LHCN-M2 (cell line): ENCODE results near the gene SSBP3. TPM values are rescaled to one million over a fixed set of nuclear protein-coding genes. Genes with fewer than 3 reads are reported as not detected.
A peak's percentile ranks its signal among the peaks of the same experiment; 100 is the strongest.
"Not testable (repeated sequence)": the region's sequence is repeated elsewhere in the genome, so short reads cannot be mapped to it uniquely, and the experiment has no call there.

Experiments
- DNase-seq: peaks from one replicate; pipeline ENCODE4 v3.0.0-alpha.2; 2012; ENCODE audit warnings: low read depth
- polyA plus RNA-seq: library from polyadenylated mRNA; unstranded; fragments of >200 nt; gene quantifications from one replicate; pipeline ENCODE4 v1.2.1, GENCODE V29; 2012; ENCODE audit warnings: missing spikeins
- total RNA-seq: library from RNA; depleted of rRNA; stranded (reverse); fragments of >200 nt; gene quantifications from 2 replicates; pipeline ENCODE4 v1.2.3, GENCODE V29; 2014; rRNA removed

The SSBP3 gene
- total RNA-seq = 19.2 and 20.8 TPM in 2 replicates
- polyA plus RNA-seq = 20.1 TPM

- peak; percentile 89 for DNase-seq
Measured at GRCh38 chr1:54406339-54407153, at the start of gene SSBP3. Gene SSBP3 (minus strand): TSS chr1:54406394.

DNA sequence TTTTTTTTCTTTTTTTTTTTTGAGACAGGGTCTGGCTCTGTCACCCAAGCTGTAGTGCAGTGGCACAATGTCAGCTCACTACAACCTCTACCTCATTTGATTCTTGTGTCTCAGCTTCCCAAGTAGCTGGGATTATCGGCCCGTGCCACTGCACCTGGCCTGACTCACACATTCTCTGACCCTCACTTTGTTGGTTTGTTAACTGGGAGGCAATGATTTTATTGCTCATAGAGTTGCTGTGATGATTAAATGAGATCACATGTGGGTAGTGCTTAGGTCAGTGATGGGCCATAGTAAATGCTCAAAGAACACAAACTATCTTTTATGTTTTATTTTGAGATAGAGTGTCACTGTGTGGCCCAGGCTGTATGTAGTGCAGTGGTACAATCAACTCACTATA, 47.3 kb upstream of the SSBP3 start:
- no peak for DNase-seq

DNA sequence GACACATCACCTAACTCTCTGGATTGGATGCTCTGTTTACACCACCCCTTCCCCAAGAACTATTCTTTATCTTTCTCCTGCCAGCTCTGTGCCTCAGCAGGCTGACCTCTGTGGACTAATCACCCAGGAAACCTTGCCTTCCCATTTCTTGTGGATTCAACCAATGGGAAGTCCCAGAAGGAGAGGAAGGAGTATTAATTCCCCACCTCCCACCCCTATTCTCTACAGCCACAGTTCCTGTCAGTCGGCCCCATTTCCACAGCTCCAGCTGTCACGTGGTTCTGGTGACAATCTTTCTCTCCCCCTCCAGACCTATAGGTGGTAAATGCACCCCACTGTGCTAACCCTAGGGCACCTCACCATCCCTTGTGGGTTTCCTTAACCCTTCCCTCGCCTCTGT, 46.8 kb upstream of the SSBP3 start:
- no peak for DNase-seq

DNA sequence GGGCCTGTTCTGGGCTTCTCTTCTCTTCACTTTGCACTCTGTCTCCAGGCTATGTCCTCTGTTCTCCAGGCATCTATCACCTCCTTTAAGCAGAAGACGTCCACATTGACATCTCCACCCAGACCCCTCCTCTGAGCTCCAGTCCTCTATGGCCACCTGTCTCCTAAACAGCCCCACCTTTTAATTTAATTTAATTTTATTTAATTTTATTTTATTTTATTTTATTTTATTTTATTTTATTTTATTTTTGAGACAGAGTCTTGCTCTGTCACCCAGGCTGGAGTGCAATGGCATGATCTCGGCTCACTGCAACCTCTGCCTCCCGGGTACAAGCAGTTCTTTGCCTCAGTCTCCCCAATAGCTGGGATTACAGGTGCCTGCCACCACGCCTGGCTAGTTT, 43.2 kb upstream of the SSBP3 start:
- DNase-seq = not testable (repeated sequence)

- not testable (repeated sequence) for DNase-seq
Measured at GRCh38 chr1:54448801-54449200, 42.6 kb upstream of the SSBP3 start.

DNA sequence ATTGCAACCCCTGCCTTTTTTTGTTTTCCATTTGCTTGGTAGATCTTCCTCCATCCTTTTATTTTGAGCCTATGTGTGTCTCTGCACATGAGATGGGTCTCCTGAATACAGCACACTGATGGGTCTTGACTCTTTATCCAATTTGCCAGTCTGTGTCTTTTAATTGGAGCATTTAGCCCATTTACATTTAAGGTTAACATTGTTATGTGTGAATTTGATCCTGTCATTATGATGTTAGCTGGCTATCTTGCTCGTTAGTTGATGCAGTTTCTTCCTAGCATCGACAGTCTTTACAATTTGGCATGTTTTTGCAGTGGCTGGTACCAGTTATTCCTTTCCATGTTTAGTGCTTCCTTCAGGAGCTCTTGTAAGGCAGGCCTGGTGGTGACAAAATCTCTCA, 40.9 kb upstream of the SSBP3 start:
- DNase-seq = not testable (repeated sequence)

- DNase-seq = no peak
Measured at GRCh38 chr1:54442185-54442584, 36.0 kb upstream of the SSBP3 start.

- peak; percentile 17 for DNase-seq
Measured at GRCh38 chr1:54439550-54440223, 33.5 kb upstream of the SSBP3 start.

DNA sequence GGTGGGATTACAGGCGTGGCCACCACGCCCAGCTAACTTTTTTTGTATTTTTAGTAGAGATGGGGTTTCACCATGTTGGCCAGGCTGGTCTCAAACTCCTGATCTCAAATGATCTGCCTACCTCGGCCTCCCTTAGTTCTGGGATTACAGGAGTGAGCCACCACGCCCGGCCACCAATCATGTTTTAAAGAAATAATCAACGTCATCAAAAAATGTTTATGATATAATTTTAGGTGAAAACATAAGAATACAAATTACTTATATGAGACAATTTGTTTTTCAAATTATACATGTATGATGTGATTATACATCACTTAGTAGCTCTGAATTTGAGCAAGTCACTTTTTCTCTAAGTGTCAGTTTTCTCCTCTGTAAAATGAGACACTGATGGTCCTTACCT, 31.6 kb upstream of the SSBP3 start:
- DNase-seq = no peak

DNA sequence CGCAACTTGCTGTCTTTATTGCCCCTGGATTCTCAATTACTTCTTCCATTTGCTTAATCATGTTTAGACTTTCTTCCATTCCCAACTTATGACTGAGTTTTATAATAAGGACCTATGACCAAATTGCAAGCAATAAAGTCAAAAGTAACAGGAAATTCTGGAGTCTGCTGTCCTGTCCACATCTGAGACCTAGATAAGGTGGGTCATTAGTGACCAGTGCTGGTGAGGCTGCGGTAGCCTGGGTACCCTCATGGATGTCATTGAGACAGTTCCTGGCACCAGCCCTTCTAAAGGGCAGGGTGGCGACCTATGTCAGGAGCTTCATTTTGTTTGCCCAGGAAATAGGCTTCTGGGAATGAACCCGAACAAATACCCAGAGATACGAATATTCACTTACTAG, 30.6 kb upstream of the SSBP3 start:
- DNase-seq = no peak

DNA sequence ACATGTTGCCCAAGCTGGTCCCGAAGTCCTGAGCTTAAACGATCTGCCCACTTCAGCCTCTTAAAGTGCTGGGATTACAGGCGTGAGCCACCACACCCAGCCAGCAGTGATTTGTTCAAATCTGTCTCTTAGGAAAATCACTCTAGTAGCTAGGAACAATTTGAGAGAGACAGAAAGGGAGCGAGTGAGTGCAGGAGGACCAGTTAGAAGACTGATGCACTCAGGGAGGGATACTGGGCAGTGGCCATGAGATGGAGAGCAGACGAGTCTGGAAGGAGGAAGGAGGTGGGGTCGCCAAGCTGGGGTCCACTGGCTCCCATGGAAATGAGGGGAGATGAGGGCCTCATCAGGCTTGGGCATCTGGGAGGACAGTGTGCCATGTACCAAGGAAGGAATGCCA, 23.6 kb upstream of the SSBP3 start:
- no peak for DNase-seq

- no peak for DNase-seq
Measured at GRCh38 chr1:54428837-54429518, 22.8 kb upstream of the SSBP3 start.

DNA sequence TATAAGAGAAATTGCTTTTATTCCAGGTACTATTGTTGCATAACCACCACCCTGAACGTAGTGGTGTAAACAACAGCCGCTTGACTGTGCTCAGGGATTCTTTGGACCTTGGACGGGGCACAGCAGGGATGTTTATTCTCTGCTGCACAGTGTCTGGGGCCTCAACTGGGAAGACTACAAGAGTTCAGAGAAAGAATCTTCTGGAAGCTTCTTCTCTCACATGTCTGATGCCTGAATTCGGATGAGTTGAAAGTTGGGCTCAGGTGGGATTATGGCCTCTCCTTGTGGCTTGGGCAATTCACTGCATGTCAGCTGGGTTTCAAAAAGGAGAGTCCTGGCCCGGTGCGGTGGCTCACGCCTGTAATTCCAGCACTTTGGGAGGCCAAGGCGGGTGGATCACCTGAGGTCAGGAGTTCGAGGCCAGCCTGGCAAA, 19.0 kb upstream of the SSBP3 start:
- no peak for DNase-seq

- no peak for DNase-seq
Measured at GRCh38 chr1:54424398-54424797, 18.2 kb upstream of the SSBP3 start.

DNA sequence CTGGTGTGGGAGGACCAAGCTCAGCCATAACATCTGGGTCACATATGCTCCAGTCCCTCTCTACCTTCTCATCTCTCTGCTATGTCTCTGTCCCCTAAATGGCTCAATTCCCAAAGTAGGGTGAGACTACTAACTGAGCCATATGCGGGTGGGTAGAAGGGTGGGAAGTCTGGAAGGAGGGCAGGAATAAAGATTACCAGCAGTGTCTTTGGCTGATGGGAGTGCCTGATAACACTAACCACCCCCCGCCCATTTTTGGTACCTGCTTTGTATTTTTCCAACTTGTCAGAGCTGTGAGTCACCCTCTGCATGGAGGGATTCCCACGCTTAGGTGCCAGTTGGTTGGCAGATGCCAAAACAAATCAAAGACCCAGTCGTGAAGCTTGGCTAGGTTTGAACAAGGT, 14.9 kb upstream of the SSBP3 start:
- DNase-seq = peak; percentile 10

GRCh38 chr1:54418598-54418997, 12.4 kb upstream of the SSBP3 start:
- DNase-seq = not testable (repeated sequence)

DNA sequence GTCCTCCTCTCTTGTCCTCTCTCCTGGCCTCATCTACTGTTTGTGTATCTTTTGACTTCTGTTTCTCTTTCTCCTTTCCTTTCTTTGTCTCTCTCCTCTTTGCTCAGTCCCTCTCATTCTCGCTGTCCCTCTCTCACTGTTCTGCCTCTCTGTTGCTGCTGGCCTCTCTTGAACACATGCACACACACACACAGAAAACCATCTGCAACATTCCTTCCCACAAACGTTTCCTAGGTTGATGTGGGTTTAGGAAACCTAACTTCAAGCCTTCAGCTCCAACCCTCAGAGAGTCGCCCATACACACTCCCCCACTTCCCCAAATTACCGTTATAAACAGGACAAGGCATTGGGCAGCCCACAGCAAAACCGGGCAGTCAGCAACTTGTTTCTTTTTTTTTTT, 10.9 kb upstream of the SSBP3 start:
- DNase-seq = no peak

DNA sequence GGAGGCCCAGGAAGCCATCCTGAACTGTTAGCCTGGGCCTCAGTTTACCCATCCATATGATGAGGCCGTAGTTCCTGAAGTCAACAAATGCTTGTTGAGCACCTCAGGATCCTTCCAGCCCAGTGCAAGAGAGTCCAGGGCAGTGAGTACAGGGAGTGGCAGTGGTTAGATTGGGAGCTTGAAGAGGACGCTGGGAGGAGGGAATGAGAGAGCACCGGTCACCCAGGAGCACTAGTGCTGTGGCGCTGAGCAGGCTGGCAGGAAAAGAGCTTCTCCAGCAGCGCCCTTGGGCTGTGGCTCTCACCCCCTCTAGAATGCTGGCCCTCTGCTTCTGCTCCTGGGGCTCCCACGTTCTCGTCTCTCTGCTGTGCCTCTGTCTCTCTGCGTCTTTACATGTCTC, 10.2 kb upstream of the SSBP3 start:
- DNase-seq = no peak

GRCh38 chr1:54415991-54416390, 9.8 kb upstream of the SSBP3 start:
- no peak for DNase-seq

GRCh38 chr1:54415533-54415932, 9.3 kb upstream of the SSBP3 start:
- no peak for DNase-seq

DNA sequence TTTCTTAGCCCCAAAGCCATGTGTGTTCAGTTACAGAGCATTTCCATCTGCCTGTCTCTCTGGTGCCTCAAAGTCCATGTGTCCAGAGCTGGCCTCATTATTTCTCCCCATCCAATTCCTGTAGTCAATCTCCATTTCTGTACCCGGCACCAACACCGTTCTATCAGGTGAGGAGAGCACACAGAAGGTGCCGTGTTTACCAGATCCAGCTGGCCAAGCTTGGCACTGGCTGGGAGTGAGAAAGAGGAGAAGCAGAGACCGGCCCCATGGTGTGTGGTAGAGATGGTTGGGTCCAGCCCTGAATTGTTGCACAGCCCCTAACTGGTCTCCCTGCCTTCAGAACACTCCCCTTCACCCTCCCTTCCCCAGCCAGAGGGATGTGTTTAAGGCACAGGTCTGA, 7.5 kb upstream of the SSBP3 start:
- DNase-seq = no peak

DNA sequence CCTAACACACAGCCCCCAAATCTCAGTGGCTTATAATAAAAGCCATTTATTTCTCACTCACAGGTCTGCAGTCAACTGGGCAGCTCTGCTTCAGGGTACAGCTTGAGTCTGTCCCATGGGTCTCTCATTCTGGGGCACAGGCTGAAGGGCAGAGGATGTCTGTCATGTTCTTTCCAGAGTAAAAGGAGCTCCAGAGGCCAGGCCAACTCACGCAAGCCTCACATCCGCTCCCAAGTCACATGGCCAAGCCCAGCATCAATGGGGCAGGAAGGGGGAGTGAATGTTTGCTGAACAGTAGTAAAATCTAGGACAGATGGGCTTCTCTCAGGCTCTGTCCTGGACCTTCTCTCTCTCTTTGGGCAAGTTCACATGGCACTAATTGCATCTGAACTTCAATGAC, 7.1 kb upstream of the SSBP3 start:
- peak; percentile 59 for DNase-seq

- no peak for DNase-seq
Measured at GRCh38 chr1:54410359-54410758, 4.2 kb upstream of the SSBP3 start.
